Breast epithelium (tissue), 3 donors: ENCODE results near the gene SUFU.
"Not testable (repeated sequence)": the region's sequence is repeated elsewhere in the genome, so short reads cannot be mapped to it uniquely, and the experiment has no call there.

ENCODE experiments used
- POLR2A ChIP-seq: fragments of 450-650 bp; IDR thresholded peaks from one replicate; pipeline ENCODE4 v1.6.1; 2016; ENCODE audit warnings: antibody characterized with exemption, mild to moderate bottlenecking, moderate library complexity
- TF ChIP-seq, protein P1 (sequence below), 3 donors: fragments of 450-650 bp; IDR thresholded peaks; one replicate each; pipeline ENCODE4 v1.5.1; 2016 to 2017; ENCODE audit warnings: antibody characterized with exemption in 3 of 3, mild to moderate bottlenecking in 3 of 3, moderate library complexity in 3 of 3

DNA sequence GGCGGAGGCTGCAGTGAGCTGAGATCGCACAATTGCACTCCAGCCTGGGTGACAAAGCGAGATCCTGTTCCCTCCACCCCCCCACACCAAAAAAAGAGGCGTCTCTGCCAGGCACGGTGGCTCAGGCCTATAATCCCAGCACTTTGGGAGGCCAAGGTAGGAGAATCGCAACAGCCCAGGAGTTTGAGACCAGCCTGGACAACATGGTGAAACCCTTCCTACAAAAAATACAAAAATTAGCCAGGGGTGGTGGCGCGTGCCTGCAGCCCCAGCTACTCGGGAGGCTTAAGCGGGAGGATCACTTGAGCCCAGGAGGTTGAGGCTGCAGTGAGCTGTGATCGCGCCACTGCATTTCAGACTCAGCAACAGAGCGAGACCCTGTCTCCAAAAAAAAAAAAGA is 3.1 kb upstream of the SUFU start:
- not testable (repeated sequence) for TF ChIP-seq POLR2A
- TF ChIP-seq, protein P1, sequence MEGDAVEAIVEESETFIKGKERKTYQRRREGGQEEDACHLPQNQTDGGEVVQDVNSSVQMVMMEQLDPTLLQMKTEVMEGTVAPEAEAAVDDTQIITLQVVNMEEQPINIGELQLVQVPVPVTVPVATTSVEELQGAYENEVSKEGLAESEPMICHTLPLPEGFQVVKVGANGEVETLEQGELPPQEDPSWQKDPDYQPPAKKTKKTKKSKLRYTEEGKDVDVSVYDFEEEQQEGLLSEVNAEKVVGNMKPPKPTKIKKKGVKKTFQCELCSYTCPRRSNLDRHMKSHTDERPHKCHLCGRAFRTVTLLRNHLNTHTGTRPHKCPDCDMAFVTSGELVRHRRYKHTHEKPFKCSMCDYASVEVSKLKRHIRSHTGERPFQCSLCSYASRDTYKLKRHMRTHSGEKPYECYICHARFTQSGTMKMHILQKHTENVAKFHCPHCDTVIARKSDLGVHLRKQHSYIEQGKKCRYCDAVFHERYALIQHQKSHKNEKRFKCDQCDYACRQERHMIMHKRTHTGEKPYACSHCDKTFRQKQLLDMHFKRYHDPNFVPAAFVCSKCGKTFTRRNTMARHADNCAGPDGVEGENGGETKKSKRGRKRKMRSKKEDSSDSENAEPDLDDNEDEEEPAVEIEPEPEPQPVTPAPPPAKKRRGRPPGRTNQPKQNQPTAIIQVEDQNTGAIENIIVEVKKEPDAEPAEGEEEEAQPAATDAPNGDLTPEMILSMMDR (IDR thresholded peaks at IDR 0.05): not testable (repeated sequence)
